Breast epithelium (tissue), 4 donors: Measurements from ENCODE around the gene CGAS. TPM values are rescaled to one million over a fixed set of nuclear protein-coding genes. Genes with fewer than 3 reads are reported as not detected.
"Not testable (repeated sequence)": the region's sequence is repeated elsewhere in the genome, so short reads cannot be mapped to it uniquely, and the experiment has no call there.

Experiments
- DNase-seq, 2 donors: peaks; one replicate each; pipeline ENCODE4 v3.0.0-alpha.2; 2019; ENCODE audit warnings: low spot score in 2 of 2
- H3K27ac ChIP-seq, 2 donors: fragments of 200-600 bp; sonication (generic) in 1 of 2; one replicate each; pipeline ENCODE4 v1.5.1; 2016 to 2019; ENCODE audit warnings: mild to moderate bottlenecking in 1 of 2
- H3K27me3 ChIP-seq, 2 donors: fragments of 200-600 bp; sonication (generic) in 1 of 2; one replicate each; pipeline versions ENCODE4 v1.5.1 to v1.6.0; 2017 to 2019; ENCODE audit warnings: control low read depth in 1 of 2, mild to moderate bottlenecking in 1 of 2
- H3K36me3 ChIP-seq: fragments of 200-600 bp; one replicate; pipeline ENCODE4 v1.5.1; 2019
- H3K4me1 ChIP-seq, 2 donors: fragments of 200-600 bp; sonication (generic); one replicate each; pipeline ENCODE4 v1.5.1; 2016 to 2019; ENCODE audit warnings: control low read depth in 1 of 2
- H3K4me3 ChIP-seq, 3 donors: fragments of 200-600 bp; sonication (generic); 1 replicate in 2 of 3; 2 replicates in 1 of 3; pipeline ENCODE4 v1.5.1; 2016 to 2019; ENCODE audit warnings: mild to moderate bottlenecking in 3 of 3, moderate library complexity in 2 of 3
- H3K9me3 ChIP-seq, 2 donors: fragments of 200-600 bp; sonication (generic) in 1 of 2; one replicate each; pipeline ENCODE4 v1.5.1; 2016 to 2019; ENCODE audit warnings: control low read depth in 1 of 2
- POLR2A ChIP-seq: fragments of 450-650 bp; IDR thresholded peaks from one replicate; pipeline ENCODE4 v1.6.1; 2016; ENCODE audit warnings: antibody characterized with exemption, mild to moderate bottlenecking, moderate library complexity
- POLR2AphosphoS5 ChIP-seq, 3 donors: sonication (generic); formaldehyde crosslinking; IDR thresholded peaks; one replicate each; pipeline ENCODE4 v1.6.1; 2017; ENCODE audit warnings: antibody characterized with exemption in 3 of 3
- intact Hi-C: fragments of 100-400 bp; cut with DNase I; formaldehyde crosslinking; loops from one replicate; pipeline ENCODE4 v1.15.1; 2023; ENCODE audit warnings: low total_unique reads
- total RNA-seq, 3 donors: library from RNA; depleted of rRNA; stranded (reverse); fragments of >200 nt; gene quantifications; one replicate each; pipeline ENCODE4 v1.1.0, GENCODE V29; 2016
- TF ChIP-seq, protein P1 (sequence below), 3 donors: fragments of 450-650 bp; IDR thresholded peaks; one replicate each; pipeline ENCODE4 v1.5.1; 2016 to 2017; ENCODE audit warnings: antibody characterized with exemption in 3 of 3, mild to moderate bottlenecking in 3 of 3, moderate library complexity in 3 of 3

Gene CGAS
- total RNA-seq, 3 donors from 2014 or later, result 3.7 to 5.9 (median 3.7) TPM

DNA sequence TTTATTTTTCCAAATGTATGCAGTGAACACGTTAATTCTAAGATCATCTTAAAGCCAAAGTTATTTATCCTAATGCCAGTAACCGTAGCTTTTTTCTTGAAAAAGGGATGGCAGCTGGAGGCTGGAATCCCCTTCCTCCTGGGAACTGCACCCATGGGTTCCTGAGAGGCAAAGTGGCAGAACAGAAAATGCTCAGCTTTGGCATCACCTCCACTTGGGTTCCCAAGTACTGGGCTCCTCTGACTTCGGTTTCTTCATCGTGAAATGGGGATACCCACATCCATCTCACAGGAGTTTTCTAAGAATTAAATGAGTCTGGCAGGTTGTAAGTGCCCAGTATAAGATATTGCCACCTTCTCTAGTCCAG is 63.7 kb downstream of the CGAS start:
- peak overlapping the region; percentile 41 to 68 (median 47) for H3K4me3 ChIP-seq
- intact Hi-C loops, result no loop called here
- H3K4me1 ChIP-seq, result no peaks in the 10 kb centered on the region
- no peaks in the 10 kb centered on the region for H3K9me3 ChIP-seq
- TF ChIP-seq, protein P1, sequence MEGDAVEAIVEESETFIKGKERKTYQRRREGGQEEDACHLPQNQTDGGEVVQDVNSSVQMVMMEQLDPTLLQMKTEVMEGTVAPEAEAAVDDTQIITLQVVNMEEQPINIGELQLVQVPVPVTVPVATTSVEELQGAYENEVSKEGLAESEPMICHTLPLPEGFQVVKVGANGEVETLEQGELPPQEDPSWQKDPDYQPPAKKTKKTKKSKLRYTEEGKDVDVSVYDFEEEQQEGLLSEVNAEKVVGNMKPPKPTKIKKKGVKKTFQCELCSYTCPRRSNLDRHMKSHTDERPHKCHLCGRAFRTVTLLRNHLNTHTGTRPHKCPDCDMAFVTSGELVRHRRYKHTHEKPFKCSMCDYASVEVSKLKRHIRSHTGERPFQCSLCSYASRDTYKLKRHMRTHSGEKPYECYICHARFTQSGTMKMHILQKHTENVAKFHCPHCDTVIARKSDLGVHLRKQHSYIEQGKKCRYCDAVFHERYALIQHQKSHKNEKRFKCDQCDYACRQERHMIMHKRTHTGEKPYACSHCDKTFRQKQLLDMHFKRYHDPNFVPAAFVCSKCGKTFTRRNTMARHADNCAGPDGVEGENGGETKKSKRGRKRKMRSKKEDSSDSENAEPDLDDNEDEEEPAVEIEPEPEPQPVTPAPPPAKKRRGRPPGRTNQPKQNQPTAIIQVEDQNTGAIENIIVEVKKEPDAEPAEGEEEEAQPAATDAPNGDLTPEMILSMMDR (IDR thresholded peaks at IDR 0.05), result no peak
- TF ChIP-seq POLR2A, result no peak
- TF ChIP-seq POLR2AphosphoS5 (IDR thresholded peaks at IDR 0.05), result no peak
- no peaks in the 10 kb centered on the region for H3K27me3 ChIP-seq
- DNase-seq, result no peak
- no peak overlapping the region for H3K27ac ChIP-seq
- H3K36me3 ChIP-seq, result no peaks in the 10 kb centered on the region

DNA sequence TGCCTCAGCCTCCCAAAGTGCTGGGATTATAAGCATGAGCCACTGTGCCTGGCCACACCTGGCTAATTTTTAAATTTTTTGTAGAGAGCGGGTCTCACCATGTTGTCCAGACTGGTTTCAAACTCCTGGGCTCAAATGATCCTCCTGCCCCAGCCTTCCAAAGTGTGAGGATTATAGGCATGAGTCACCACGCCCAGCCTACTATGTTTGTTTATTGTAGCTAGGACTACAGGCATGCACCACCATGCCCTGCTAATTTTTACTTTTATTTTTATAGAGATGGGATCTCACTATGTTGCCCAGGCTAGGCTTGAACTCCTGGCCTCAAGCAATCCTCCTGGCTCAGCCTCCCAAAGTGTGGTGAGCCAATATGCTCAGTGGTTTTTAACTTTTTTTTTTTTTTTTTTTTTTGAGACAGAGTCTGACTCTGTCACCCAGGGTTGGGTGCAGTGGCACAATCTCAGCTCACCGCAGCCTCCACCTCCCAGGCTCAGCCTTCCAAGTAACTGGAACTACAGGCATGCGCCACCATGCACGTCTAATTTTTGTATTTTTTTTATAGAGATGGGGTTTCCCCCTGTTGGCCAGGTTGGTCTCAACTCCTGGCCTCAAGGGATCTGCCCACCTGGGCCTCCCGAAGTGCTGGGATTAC is 69.5 kb downstream of the CGAS start:
- no peak overlapping the region for H3K27ac ChIP-seq
- H3K9me3 ChIP-seq, result no peaks in the 10 kb centered on the region
- H3K4me1 ChIP-seq, result no peaks in the 10 kb centered on the region
- H3K27me3 ChIP-seq, result no peaks in the 10 kb centered on the region
- H3K4me3 ChIP-seq, result no peak overlapping the region
- DNase-seq, result no peak
- intact Hi-C loops, result no loop called here
- TF ChIP-seq, protein P1 (IDR thresholded peaks at IDR 0.05), result no peak
- no peak for TF ChIP-seq POLR2A
- TF ChIP-seq POLR2AphosphoS5 (IDR thresholded peaks at IDR 0.05), result no peak
- no peaks in the 10 kb centered on the region for H3K36me3 ChIP-seq

- H3K9me3 ChIP-seq, H3K4me1 ChIP-seq, H3K4me3 ChIP-seq, DNase-seq, H3K27ac ChIP-seq, H3K27me3 ChIP-seq, intact Hi-C loops, H3K36me3 ChIP-seq: not testable (repeated sequence)
Observed at GRCh38 chr6:73381531-73381930, 70.6 kb downstream of the CGAS start.

GRCh38 chr6:73377225-73377624 is 74.9 kb downstream of the CGAS start:
- intact Hi-C loops, result no loop called here
- Histone ChIP-seq H3K4me1 (no peaks in the 10 kb centered on the region), H3K4me3 (no peak overlapping the region), H3K9me3 (peaks cover 4 to 5% of the 10 kb centered on the region in 2 donors), H3K27ac (no peak overlapping the region), H3K36me3 (no peaks in the 10 kb centered on the region), H3K27me3 (no peaks in the 10 kb centered on the region)
- TF ChIP-seq, protein P1 (IDR thresholded peaks at IDR 0.05), result no peak
- TF ChIP-seq POLR2A (no peak), POLR2AphosphoS5 (IDR thresholded peaks at IDR 0.05) (no peak)
- no peak for DNase-seq

DNA sequence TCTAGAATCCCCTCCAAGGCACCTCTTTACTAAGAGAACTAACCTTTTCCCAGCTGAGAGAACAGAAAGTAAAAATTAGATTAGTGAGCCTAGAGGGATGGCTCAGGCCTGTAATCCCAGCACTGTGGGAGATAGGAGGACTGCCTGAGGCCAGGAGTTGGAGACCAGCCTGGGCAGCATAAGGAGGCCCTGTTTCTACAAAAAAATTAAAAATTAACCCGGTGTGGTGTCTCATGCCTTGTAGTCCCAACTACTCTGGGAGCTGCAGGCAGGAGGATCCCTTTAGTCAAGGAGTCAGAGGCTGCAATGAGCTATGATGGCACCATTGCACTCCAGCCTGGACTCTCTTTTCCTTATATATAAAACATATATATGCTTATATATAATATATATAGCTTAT is 76.9 kb downstream of the CGAS start:
- no peak for DNase-seq
- no peaks in the 10 kb centered on the region for H3K27me3 ChIP-seq
- H3K36me3 ChIP-seq, result no peaks in the 10 kb centered on the region
- H3K27ac ChIP-seq, result no peak overlapping the region
- no peaks in the 10 kb centered on the region for H3K4me1 ChIP-seq
- intact Hi-C loops, result no loop called here
- no peak overlapping the region for H3K4me3 ChIP-seq
- peaks cover 19 to 21% of the 10 kb centered on the region in 2 donors for H3K9me3 ChIP-seq
- TF ChIP-seq POLR2AphosphoS5 (IDR thresholded peaks at IDR 0.05) (no peak), POLR2A (no peak)
- TF ChIP-seq, protein P1 (IDR thresholded peaks at IDR 0.05), result no peak

Other genes starting within 250 kb of the CGAS start
- not detected for gene KHDC1L, start 226.8 kb downstream of the CGAS start, total RNA-seq
- gene KHDC1, start 189.1 kb downstream of the CGAS start, total RNA-seq, result 1 to 10 TPM in 1 of 3 donors, under 1 TPM in 2; 0.32 to 1.0 (median 0.66) TPM
- not detected for gene DPPA5, start 98.0 kb downstream of the CGAS start, total RNA-seq
- not detected for gene KHDC3L, start 89.6 kb downstream of the CGAS start, total RNA-seq
- gene OOEP, start 82.4 kb downstream of the CGAS start, total RNA-seq, result under 1 TPM in 1 of 3 donors, not detected in 2; 0.33 TPM
- 1 to 10 TPM; 1.5 to 5.9 (median 5.0) TPM for gene DDX43, start 57.5 kb downstream of the CGAS start, total RNA-seq
- gene MTO1, start 9.4 kb upstream of the CGAS start, total RNA-seq, result 10 to 100 TPM; 17.4 to 40.8 (median 34.4) TPM
- gene EEF1A1, start 68.7 kb upstream of the CGAS start, total RNA-seq, result over 10,000 TPM; 12,629 to 16,405 (median 13,038) TPM
- gene SLC17A5, start 201.7 kb upstream of the CGAS start, total RNA-seq, result 10 to 100 TPM; 28.8 to 35.1 (median 35.0) TPM
- gene CD109, start 243.9 kb upstream of the CGAS start, total RNA-seq, result 10 to 100 TPM; 10.2 to 16.8 (median 13.3) TPM